SK-N-SH treated with all-trans-retinoic acid at 6 μM for 48 hours (cell line): Measurements from ENCODE around the gene GTF3C2.

Source experiments
- BACH2 ChIP-seq: fragments of 250-450 bp; sonication (Bioruptor Pico); IDR thresholded peaks from 2 replicates; pipeline ENCODE4 v1.9.0; 2021; ENCODE audit warnings: mild to moderate bottlenecking, borderline replicate concordance
- CSRNP3 ChIP-seq: fragments of 250-450 bp; sonication (Bioruptor Pico); IDR thresholded peaks from 2 replicates; pipeline ENCODE4 v1.5.1; 2021; ENCODE audit warnings: mild to moderate bottlenecking, moderate library complexity
- PATZ1 ChIP-seq: fragments of 250-450 bp; sonication (Bioruptor Pico); IDR thresholded peaks from 2 replicates; pipeline ENCODE4 v1.8.0; 2020; ENCODE audit warnings: mild to moderate bottlenecking, moderate library complexity, borderline replicate concordance
- ZNF565 ChIP-seq: fragments of 450-650 bp; formaldehyde crosslinking; conservative IDR thresholded peaks from 2 replicates; pipeline ENCODE4 v1.5.0; 2020; ENCODE audit warnings: low read depth, mild to moderate bottlenecking, moderate library complexity
- ZNF70 ChIP-seq: fragments of 450-650 bp; formaldehyde crosslinking; IDR thresholded peaks from 2 replicates; pipeline ENCODE4 v1.5.0; 2020; ENCODE audit warnings: mild to moderate bottlenecking, moderate library complexity

GRCh38 chr2:27308359-27308881 lies 48.1 kb downstream of the GTF3C2 start, which contains the start of gene UCN:
- TF ChIP-seq BACH2 (CRISPR knock-in tag) (no peak), PATZ1 (no peak), CSRNP3 (no peak), ZNF70 (CRISPR knock-in tag) (no peak), ZNF565 (no peak)
